HG03521 (cell line): ENCODE measurements around the gene CTXN1.
"Not testable (repeated sequence)": the region's sequence is repeated elsewhere in the genome, so short reads cannot be mapped to it uniquely, and the experiment has no call there.

Experiments
- ATAC-seq: cut with Tn5 transposase; IDR thresholded peaks from one replicate; pipeline ENCODE4 v1.9.1; 2021; ENCODE audit warnings: mild to moderate bottlenecking, moderate library complexity; ENCODE audit not compliant: unreplicated experiment

The CTXN1 gene

GRCh38 chr19:7926727-7927604 lies 1.0 kb upstream of the CTXN1 start:
- ATAC-seq: no peak

- no peak for ATAC-seq
These were observed 624 bp downstream of the CTXN1 start for GRCh38 chr19:7925171-7925851.

GRCh38 chr19:7924651-7925170 lies 1.2 kb downstream of the CTXN1 start:
- ATAC-seq: no peak

GRCh38 chr19:7924241-7924640 lies 1.7 kb downstream of the CTXN1 start:
- no peak for ATAC-seq

GRCh38 chr19:7923295-7924191 lies 2.4 kb downstream of the CTXN1 start:
- no peak for ATAC-seq

GRCh38 chr19:7922836-7923195 lies 3.1 kb downstream of the CTXN1 start:
- no peak for ATAC-seq

GRCh38 chr19:7921967-7922835 lies 3.7 kb downstream of the CTXN1 start:
- no peak for ATAC-seq

GRCh38 chr19:7921302-7921966 lies 4.5 kb downstream of the CTXN1 start:
- ATAC-seq: no peak

- ATAC-seq: peak; percentile 48
These were observed 5.2 kb downstream of the CTXN1 start for GRCh38 chr19:7920519-7921301.

GRCh38 chr19:7919610-7920518 lies 6.1 kb downstream of the CTXN1 start, which contains the start of gene SNAPC2:
SNAPC2 (plus strand) TSS chr19:7920338; CDS start chr19:7920367, 29 bp downstream.
- peak; percentile 57 for ATAC-seq

- ATAC-seq: no peak
These were observed 7.1 kb downstream of the CTXN1 start for GRCh38 chr19:7918615-7919421.

GRCh38 chr19:7918062-7918614 lies 7.8 kb downstream of the CTXN1 start:
- ATAC-seq: not testable (repeated sequence)

- no peak for ATAC-seq
These were observed 8.5 kb downstream of the CTXN1 start for GRCh38 chr19:7917267-7918061.

GRCh38 chr19:7916955-7917266 lies 9.0 kb downstream of the CTXN1 start:
- ATAC-seq: no peak

- ATAC-seq: no peak
These were observed 9.6 kb downstream of the CTXN1 start for GRCh38 chr19:7916103-7916954.
